Pancreas (tissue), 10 donors: ENCODE results near the gene NRXN2. TPM values are rescaled to one million over a fixed set of nuclear protein-coding genes. Genes with fewer than 3 reads are reported as not detected.

Source experiments
- ATAC-seq, 4 donors: fragments of 200-7000 bp; cut with Tn5 transposase; one replicate each; pipeline versions ENCODE4 v1.8.0 to v1.9.1; 2020; ENCODE audit warnings: mild to moderate bottlenecking in 4 of 4, moderate library complexity in 4 of 4
- DNase-seq, 6 donors: peaks; one replicate each; pipeline ENCODE4 v3.0.0-alpha.2; 2020
- FAIRE-seq: peaks from 2 replicates; lab custom pipeline; 2012; peaks lifted over from hg19 to GRCh38; lab: Jason Lieb, UNC
- H3K27ac ChIP-seq, 4 donors: fragments of 200-600 bp; sonication (generic); 1 replicate in 3 of 4; 2 replicates in 1 of 4; pipeline versions ENCODE4 v1.5.0 to v1.8.0; 2020
- H3K27me3 ChIP-seq, 4 donors: fragments of 200-600 bp; one replicate each; pipeline ENCODE4 v1.8.0; 2021
- H3K36me3 ChIP-seq, 3 donors: fragments of 200-600 bp; sonication (generic) in 1 of 3; one replicate each; pipeline versions ENCODE4 v1.5.0 to v1.8.0; 2020 to 2021
- H3K4me1 ChIP-seq, 3 donors: fragments of 200-600 bp; one replicate each; pipeline ENCODE4 v1.8.0; 2021
- H3K4me3 ChIP-seq, 4 donors: fragments of 200-600 bp; sonication (generic) in 2 of 4; one replicate each; pipeline versions ENCODE4 v1.5.0 to v1.8.0; 2020 to 2021
- H3K9me3 ChIP-seq, 4 donors: fragments of 200-600 bp; one replicate each; pipeline ENCODE4 v1.8.0; 2021
- CTCF ChIP-seq, 4 donors: fragments of 200-600 bp; sonication (generic) in 3 of 4; IDR thresholded peaks; one replicate each; pipeline versions ENCODE4 v1.5.0 to v1.8.0; 2021; ENCODE audit warnings: antibody characterized with exemption in 4 of 4
- WGBS, 2 donors: extraction: QIAGEN DNeasy Blood & Tissue Kit; methylation state at CpG; one replicate each; pipeline ENCODE4 v1.1.7; 2013; 5-methylcytosine and 5-hydroxymethylcytosine counted together
- intact Hi-C, 3 donors: fragments of 100-400 bp; cut with DNase I; formaldehyde crosslinking; loops; one replicate each; pipeline versions ENCODE4 v1.11.1 to v1.14.2; 2022
- polyA plus RNA-seq, 2 donors: library from polyadenylated mRNA; stranded (reverse); fragments of 200-250 nt; gene quantifications; one replicate each; pipeline ENCODE4 v1.2.3, GENCODE V29; 2013
- total RNA-seq, 6 donors: library from RNA; stranded (reverse); fragmentation: NEBNext Ultra II Directional in 4 of 6; extraction: Animal tissue kit (Norgen Biotek cat#: 25700) in 4 of 6; gene quantifications; one replicate each; pipeline versions ENCODE4 v1.2.1 to v1.2.4, GENCODE V29; 2021 to 2023
- donor health status: healthy with polysubstance abuse.
- donor health status: DM: no; HTN: no; CAD: no; lungs with moderate emphysema.
- donor health status: DM: no; HTN: no; CAD: no.
- donor health status: control.
- donor health status: control.
- donor health status: Bipolar disorder and iron deficiency.
- donor health status: DM: yes; HTN: yes; CAD: no.
- donor health status: DM: no; HTN: no; CAD: no.
- donor health status: DM: no; HTN: no; CAD: no.
- donor health status: DM: yes; HTN: yes; CAD: no.

NRXN2 gene
- total and polyA plus RNA-seq, 8 donors = 0.69 to 10.8 (median 2.1) TPM

GRCh38 chr11:64611176-64611575 is 111.8 kb downstream of the NRXN2 start:
- H3K36me3 ChIP-seq = no peaks in the 10 kb centered on the region
- intact Hi-C loops = no loop called here
- H3K4me1 ChIP-seq = no peaks in the 10 kb centered on the region
- FAIRE-seq = no peak
- no peak for ATAC-seq
- H3K27me3 ChIP-seq = no peaks in the 10 kb centered on the region
- no peak overlapping the region for H3K4me3 ChIP-seq
- peak in 1 of 6 donors; percentile 33 for DNase-seq
- no peak for TF ChIP-seq CTCF (IDR thresholded peaks at IDR 0.05)
- 82 to 94% methylated on average over 2 of the region's 2 CpGs for WGBS, 2 donors
- no peak overlapping the region for H3K27ac ChIP-seq
- no peaks in the 10 kb centered on the region for H3K9me3 ChIP-seq

- no peak overlapping the region for H3K4me3 ChIP-seq
Measured at GRCh38 chr11:64610596-64610995, 112.4 kb downstream of the NRXN2 start.

GRCh38 chr11:64609436-64610047 is 113.5 kb downstream of the NRXN2 start:
- FAIRE-seq (no peak), DNase-seq (peak in 1 of 6 donors; percentile 24), ATAC-seq (no peak)
- Histone ChIP-seq H3K27ac (no peak overlapping the region), H3K4me3 (no peak overlapping the region), H3K9me3 (no peaks in the 10 kb centered on the region), H3K36me3 (no peaks in the 10 kb centered on the region), H3K27me3 (no peaks in the 10 kb centered on the region), H3K4me1 (no peaks in the 10 kb centered on the region)
- no peak for TF ChIP-seq CTCF (IDR thresholded peaks at IDR 0.05)
- intact Hi-C loops = no loop called here
- 71 to 80% methylated on average over 4 to 5 of the region's 5 CpGs for WGBS, 2 donors

More at GRCh38 chr11:64610596-64610995, 112.4 kb downstream of the NRXN2 start:
- no peak for FAIRE-seq
- peak in 1 of 6 donors; percentile 14 for DNase-seq
- no peak for ATAC-seq
- intact Hi-C loops = no loop called here
- no peaks in the 10 kb centered on the region for H3K27me3 ChIP-seq
- no peak overlapping the region for H3K27ac ChIP-seq
- TF ChIP-seq CTCF (IDR thresholded peaks at IDR 0.05) = no peak
- H3K4me1 ChIP-seq = no peaks in the 10 kb centered on the region
- WGBS, 2 donors = 95% methylated on average over 3 of the region's 3 CpGs
- no peaks in the 10 kb centered on the region for H3K9me3 ChIP-seq
- H3K36me3 ChIP-seq = no peaks in the 10 kb centered on the region

GRCh38 chr11:64608636-64609035 is 114.4 kb downstream of the NRXN2 start:
- 71 to 76% methylated on average over 12 of the region's 12 CpGs for WGBS, 2 donors
- ATAC-seq (no peak), FAIRE-seq (no peak), DNase-seq (peak in 1 of 6 donors; percentile 31)
- intact Hi-C loops = no loop called here
- Histone ChIP-seq H3K27me3 (no peaks in the 10 kb centered on the region), H3K27ac (no peak overlapping the region), H3K9me3 (no peaks in the 10 kb centered on the region), H3K4me3 (no peak overlapping the region), H3K4me1 (no peaks in the 10 kb centered on the region), H3K36me3 (no peaks in the 10 kb centered on the region)
- no peak for TF ChIP-seq CTCF (IDR thresholded peaks at IDR 0.05)

GRCh38 chr11:64608046-64608445 is 115.0 kb downstream of the NRXN2 start:
- ATAC-seq (peak in 3 of 4 donors; percentile 26 to 70 (median 37)), DNase-seq (peak in 1 of 6 donors; percentile 39), FAIRE-seq (no peak)
- Histone ChIP-seq H3K27me3 (no peaks in the 10 kb centered on the region), H3K36me3 (no peaks in the 10 kb centered on the region), H3K4me1 (no peaks in the 10 kb centered on the region), H3K27ac (no peak overlapping the region), H3K9me3 (no peaks in the 10 kb centered on the region), H3K4me3 (no peak overlapping the region)
- no peak for TF ChIP-seq CTCF (IDR thresholded peaks at IDR 0.05)
- intact Hi-C loops = no loop called here
- WGBS, 2 donors = 42 to 44% methylated on average over 18 of the region's 18 CpGs
